NCI-H345 (cell line): ENCODE measurements around the gene KLF2.
"Not testable (repeated sequence)": the region's sequence is repeated elsewhere in the genome, so short reads cannot be mapped to it uniquely, and the experiment has no call there.

Experiments
- DNase-seq: peaks from one replicate; lab custom pipeline; 2025; lab: John Stamatoyannopoulos, UW

The KLF2 gene

DNA sequence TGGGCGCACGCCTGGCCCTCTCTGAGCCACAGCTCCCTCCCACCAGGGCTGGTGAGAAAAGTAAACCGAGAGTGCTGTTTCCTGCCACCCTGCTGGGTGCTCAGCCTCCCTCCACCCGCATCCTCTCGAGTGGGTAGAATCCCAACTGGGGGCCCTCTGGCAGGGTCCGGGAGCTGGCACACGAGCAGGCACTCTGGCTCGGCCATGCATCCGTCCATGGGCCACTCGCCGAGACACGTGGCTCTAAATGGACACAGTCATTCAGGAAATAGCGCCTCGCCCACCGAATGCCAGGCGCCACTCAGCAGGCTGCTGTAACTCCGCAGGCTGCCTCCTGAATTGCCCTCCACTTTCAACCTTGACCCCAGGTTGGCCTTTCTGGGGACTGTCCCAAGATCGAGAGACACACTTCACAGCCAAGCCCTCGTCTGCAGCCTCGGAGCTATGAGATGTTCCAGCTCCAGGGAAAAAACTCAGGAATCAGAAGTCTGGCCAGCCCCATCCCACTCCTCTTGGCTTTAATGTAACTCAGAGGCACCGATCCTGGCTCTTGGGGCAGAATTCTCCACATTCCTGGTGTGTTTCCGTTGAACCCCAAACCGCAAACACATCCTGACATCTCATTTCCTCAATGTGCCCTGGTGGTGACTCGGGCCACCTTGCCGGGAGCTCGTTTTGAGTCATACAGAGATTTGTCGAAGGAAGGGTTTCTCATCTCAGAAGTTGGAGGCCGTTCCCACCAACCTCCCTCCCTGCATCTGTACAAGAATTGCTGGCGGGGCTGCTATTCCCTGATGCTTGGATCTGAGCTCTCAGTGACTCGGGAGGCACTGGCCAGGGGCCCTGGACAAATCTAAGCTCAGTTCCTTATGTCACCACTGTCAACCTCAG, 14.1 kb downstream of the KLF2 start:
- no peak for DNase-seq

DNA sequence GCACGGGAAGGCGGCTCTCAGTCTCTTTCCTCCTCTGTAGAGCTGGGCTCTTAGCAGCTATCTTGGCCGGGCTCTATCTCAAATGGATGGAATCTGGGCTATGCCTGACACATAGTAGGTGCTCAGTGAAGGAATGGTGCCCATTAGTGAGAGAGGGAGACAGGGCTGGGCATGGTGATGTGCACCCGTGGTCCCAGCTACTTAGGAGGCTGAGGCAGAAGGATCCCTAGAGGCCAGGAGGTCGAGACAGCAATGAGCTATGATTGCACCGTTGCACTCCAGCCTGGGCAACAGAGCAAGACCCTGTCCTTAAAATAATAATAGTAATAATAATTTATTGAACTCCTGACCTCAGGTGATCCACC, 14.7 kb downstream of the KLF2 start:
- no peak for DNase-seq

DNA sequence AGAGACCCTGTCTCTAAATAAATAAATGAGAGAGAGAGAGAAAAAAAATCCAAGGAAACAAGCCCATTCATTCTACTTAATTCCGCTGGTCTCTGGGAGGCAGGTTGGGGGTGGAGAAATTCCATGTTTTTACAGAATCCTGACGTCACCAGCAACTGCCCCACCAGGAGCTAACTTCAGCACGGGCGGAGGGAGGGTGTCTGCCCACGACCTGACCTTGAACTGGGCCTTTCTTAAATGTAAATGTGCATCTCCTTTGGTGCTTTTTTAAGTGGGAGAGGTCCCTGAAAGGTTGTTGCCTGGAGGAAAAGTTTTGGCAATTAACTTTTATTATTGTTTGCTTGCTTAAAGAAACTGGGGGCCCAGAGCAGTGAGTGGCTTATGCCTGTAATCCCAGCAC, 15.5 kb downstream of the KLF2 start:
- DNase-seq: no peak

DNA sequence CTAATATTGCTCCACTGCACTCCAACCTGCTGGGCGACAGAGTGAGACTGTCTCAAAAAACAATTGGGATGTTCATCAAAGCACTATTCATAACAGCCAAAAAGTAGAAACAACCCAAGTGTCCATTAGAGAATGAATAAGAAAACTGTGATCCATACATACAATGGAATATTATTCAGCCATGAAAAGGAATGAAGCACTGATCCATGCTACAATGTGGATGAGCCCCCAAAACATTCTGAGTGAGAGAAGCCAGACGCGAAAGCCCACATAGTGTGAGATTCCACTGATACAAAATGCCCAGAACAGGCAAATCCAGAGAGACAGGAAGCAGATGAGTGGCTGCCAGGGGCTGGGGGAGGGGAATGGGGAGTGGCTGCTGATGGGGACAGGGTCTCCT, 16.0 kb downstream of the KLF2 start:
- no peak for DNase-seq

DNA sequence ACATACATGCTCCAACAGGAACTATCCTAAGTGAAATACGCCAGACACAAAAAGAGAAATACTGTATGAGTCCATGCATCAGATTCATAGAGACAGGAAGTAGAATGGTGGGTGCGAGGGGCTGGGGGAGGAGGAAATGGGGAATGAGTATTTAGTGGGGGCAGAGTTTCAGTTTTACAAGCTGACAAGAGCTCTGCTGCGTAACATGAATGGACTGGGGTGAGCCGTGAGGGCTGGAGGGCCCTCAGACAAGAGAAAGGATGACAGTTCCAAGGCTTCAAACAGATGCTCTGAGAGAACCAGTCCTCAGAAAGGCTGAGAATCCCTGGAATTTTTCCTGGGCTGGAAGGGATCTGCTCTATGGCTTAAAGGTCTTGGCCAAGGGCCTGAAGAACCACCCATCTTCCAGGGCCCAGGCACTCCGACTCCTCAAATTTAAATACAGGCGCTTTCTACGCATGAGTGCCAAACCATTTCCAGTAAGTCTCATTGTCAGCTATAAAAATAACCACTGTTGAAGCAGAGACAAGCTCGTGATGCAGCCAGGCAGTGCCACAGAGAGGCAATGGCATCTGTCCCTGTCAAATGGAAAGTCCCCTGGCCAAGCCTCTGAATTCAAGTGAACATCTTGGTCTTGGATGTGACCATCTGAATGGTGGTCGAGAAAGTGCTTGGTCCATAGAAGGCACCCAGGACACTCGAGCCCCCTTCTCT, 17.5 kb downstream of the KLF2 start:
- DNase-seq: no peak

DNA sequence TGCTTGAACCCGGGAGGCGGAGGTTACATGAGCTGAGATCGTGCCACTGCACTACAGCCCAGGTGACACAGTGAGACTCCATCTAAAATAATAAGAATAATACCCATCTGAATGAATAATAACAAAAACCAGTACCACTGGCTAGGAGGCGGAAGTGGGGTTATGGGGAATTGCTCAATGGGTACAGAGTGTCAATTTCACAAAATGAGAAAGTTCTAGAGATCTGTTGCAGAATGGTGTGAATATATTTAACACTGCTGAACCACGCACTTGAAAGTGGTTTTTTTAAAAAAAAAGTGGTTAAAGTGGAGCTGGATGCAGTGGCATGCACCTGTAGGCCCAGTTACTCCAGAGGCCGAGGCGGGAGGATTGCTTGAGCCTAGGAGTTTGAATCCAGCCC, 18.5 kb downstream of the KLF2 start:
- no peak for DNase-seq

DNA sequence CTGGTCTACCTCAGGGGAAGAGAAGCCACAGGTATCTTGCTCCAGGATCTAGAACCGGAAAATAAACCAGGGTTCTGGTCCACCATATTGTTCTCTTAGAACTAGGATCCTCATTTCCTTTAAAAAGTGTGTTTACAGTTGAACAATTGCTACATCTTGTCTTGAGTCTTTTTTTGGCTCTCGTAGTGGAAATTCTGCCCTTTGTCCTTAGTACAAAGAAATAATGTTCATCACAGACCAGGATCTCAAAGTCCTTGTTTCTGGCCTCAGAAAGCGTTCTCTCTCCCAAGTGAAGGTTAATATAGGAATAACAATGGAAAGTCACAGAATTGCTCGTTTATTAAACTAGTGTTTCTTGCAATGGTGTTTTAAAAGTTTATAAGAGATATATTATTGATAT, 20.8 kb downstream of the KLF2 start:
- no peak for DNase-seq

DNA sequence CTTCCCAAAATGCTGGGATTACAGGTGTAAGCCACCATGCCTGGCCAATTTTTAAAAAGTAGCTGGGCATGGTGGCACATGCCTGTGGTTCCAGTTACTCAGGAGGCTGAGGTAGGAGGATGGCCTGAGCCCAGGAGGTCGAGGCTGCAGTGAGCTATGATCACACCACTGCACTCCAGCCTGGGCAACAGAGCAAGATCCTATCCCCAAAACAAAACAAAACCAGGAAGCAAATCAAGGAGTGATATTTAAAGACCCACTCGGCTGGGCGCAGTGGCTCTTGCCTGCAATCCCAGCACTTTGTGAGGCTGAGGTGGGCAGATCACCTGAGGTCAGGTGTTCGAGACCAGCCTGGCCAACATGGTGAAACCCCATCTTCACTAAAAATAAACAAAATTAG, 22.5 kb downstream of the KLF2 start:
- DNase-seq: not testable (repeated sequence)

DNA sequence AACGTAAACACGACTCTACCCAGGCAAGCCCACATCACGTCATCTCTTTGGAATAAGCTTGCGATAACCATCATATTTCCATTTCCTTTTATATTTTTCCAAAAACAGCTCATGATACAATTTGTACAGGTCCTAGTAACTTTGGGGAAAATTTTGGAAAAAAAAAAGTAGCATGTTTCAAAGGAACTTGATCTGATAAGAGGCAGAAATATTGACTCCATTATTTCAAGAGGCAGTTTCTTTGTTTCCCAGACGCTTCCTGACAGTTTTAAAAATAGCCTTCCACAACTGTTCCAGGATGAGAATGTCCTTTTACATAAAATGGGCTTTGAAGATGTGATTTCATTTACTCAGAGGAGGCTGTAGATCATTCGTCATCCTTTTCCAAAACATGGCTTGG, 23.1 kb downstream of the KLF2 start:
- no peak for DNase-seq

DNA sequence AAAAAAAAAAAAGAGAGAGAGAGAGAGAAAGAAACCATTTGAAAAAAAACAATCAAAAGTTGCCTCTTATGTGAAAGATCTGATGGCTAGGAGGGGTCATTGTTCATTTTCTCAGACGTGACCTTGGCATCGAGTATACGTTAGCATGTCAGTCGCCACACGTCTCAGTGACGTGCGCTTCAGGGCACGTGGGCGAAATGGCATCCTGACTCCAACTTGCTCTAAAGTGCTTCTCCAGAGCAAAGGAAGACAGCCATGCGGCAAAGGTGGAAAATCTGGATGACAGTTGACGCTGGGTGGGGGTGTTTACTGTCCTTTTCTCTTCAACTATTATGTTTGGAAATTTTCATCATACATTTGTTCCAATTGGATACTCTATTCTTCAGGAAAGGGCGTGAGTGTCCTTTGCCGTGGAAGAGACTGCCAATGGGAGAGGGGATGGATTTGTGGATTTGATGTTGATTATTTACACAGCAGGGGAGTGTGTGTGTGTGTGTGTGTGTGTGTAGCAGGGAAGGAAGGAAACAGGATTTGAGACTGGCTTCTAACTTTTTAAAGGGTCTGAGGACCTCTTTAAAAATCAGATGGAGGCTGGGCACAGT, 25.0 kb downstream of the KLF2 start:
- no peak for DNase-seq

DNA sequence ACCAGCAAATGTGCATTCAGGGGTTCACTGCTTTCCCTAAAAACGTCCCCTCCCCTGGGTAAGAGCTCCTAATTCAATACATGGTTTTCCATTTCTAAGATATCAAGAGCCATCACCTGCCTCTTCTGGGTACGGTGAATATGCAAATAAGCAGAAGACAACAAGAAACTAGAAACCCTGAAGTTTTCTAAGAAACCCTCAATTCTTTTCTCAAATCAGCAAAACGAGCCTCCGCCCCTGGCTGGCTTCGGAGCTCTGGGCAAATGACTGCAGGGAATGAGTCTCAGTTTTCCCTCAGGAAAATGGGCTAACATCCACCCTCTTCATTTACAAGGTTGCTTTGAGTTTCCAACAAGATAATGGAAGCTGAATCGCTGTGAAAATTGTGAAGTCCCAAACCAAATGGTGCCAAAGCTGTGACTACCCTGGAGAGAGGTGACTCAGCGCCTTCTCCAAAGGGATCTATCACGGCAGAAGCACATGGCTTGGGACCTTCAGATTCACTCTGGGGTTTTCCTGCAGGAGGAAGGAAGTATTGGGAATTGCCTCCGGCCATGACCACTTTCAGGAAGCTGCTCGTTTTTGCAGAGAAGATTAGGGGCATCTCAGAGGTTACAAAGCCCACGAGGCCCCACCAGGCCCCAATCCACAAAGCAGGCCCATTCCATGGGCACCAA, 26.6 kb downstream of the KLF2 start:
- DNase-seq: no peak

DNA sequence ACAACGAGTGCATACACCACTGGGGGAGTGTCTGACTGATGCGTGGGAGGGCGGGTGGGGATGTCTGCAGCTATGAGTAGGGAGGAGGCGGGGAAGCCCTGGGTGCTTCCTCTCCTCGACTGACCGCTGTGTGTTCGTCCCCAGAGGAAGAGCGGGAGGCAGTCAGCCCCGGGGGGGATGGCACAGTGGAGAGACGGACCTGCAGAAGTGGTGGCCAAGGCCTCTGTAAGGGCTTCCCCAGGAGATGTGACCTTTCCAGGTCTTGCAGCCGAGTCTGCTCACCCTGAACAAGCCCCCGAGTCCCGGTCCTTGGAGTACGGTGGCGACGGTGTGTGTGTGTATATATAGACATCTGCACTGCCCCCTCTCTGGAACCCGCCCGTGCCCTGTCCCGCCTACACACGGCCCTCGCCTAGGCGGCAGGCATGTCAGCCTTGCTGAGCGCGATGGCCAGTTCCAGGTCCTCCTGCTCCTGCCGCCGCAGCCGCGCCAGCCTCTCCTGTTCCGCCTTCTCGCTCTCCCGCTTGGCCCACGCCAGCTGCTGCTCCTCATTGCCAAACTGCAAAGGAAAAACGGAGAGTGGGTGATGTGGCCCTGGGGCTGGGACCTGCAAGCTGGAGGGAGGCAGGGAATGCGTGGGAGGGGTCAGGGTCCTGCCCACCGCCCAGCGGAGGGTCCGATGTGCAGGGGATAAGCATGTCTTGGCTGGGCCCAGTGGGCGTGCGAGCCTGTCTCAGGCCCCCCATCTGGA, 30.8 kb downstream of the KLF2 start:
- DNase-seq: no peak

DNA sequence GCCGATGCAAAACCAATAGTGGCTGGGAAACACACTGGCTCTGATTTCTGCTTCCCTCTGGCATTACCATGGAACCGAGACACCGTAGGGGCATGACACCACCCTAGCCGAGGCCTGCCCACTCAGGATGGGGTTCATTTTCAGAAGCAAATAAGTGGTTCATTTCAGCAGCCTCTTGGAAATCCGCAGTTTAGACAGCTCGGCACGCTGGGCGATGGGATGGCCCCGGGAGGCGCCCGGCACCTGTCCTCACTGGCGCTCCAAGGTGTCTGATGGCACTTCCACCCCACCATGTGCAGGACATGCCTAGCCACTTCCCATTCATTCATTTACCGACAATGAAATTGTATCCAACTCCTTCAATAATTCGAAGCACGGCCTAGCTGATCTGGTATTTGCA, 33.8 kb downstream of the KLF2 start:
- no peak for DNase-seq

DNA sequence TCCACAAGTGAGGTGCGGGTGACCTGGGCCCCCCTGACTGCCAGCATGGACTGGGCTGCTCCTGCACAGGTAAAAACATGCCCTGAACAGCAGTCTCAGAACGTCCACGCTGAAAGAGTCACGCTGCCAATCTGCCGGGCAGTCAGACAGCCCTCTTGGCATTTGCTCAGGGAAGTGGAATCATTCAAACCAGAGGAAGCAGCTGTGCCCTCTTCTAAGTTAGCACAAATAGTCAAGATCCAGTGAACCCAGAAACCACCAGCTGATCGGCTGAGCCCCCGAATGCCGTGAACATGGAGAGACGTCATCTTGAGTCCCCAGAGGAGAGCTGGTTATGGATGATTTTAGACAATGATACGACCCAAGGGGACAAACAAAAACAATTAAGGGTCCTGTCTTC, 34.4 kb downstream of the KLF2 start:
- DNase-seq: no peak

DNA sequence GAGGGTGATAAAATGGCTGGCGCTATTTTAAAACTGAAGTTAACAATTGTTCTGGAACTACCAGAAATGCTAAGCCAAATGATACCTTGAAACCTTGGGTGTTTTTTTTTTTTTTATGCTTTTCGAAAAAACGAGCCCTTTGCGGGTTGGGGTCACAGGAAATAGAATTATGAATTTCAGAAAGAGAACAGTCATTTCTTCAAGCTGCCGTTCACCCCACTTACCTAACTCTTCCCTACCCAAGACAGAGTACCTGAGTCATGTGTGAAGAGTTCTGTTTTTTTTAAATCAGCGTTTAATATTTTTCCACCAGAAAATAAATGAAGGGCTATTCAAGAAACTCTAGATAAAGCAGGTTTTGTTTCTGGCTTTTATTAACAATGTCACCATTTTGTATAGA, 35.3 kb downstream of the KLF2 start:
- DNase-seq: no peak

DNA sequence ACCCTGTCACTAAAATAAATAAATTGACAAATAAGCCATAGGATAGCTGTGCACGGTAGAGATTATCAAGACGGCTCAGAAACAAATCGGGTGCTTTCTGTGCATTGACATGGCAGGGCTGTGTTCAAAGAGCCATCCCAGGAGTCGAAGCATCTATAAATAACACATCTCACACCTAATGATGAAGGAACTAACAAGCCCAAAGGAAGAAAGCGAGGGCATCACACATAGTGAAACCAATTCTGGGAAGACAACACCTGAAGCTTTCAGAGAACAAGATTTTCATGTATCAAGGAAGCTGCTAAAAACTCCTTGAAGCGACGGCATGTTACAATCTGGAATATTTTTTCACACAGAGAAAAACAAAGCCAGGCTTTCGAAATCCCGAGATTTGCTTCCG, 36.1 kb downstream of the KLF2 start:
- DNase-seq: no peak

DNA sequence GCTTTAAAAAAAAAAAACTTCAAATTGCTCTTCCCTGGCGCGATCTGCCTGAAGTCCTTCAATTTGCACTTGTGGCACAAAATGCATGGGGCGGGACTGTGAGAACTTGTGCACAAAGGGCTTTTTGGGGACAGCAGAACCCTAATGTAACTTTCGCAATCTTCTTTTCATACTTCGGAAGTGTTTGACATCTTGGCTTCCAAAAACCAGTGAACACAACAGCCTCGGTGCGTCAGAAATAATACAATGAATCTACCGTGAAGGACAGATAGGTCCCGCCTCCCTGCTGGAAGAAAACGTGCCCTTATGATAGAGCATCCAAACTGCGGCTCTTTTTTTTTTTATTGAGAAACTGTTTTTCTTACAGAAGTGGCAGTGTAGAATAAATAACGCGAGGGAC, 36.6 kb downstream of the KLF2 start:
- no peak for DNase-seq

DNA sequence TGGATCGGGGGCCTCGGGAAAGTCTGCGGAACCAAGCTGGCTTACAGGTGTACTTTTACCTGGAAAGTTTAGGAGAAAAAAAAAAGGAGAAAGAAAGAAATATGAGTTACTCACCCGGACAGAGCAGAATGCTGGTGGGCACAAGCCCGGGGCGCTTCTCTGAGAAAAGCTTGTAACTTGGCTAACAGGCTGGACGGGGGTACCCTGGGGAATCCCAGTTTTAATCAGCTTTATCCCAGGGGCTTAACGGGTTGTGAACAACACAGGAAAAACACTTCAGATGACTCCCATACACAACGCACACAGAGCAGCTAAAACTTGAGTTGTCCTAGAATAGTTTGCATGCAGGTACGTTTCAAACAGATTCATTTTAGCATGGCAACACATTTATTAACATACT, 37.3 kb downstream of the KLF2 start:
- no peak for DNase-seq

DNA sequence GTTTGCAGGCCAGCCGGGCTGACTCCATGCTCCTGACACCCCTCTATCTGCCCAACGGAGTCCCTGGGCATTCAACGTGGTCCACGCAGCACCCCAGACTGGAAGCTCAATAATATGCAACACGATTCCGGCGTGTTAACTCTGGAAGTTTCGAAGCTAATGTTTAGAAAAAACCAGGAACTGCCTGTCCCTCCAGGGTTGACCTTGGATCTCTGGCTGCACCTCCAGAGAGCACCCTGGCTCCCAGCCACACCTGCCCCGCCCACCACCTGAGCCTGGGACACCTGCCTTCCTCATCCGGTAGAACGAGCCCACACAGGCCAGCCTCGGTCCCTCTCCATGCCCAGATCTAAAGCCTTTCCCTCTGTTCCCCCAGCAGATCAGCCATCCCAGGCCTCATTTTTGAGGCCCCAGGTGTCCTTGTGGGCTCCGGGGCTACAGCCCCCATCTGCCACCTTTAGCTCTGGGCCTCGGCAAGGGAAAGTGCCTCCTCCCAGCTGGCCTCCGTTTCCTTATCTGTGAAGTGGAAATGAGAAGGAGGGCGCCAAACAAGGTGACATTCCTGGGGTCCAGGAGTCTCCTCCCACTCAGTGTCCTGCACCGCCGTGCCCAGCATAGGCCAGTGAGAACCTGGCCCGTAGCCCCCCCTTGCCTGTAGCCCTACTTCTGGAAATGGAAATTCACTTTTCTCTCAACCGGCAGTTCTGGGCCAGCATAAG, 38.7 kb downstream of the KLF2 start:
- peak; percentile 8 for DNase-seq

DNA sequence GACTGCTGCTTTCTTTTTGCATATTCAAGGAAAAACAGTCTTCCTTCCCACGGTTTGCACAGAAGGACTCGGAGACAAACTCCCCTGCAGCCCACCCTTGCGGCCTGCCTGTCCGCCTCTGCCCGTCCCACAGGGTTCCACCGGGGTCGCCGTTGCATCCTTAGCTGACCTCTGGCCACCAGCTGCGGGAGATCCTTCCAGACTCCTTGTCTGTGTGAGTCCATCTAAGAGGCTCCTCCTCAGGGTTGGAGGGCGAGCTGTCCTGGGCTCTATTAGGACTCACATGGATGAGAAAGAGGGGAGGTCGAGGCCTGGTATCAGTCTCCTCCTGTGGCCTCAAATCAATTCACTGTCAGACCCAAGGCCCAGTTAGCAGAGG, 39.2 kb downstream of the KLF2 start:
- no peak for DNase-seq

DNA sequence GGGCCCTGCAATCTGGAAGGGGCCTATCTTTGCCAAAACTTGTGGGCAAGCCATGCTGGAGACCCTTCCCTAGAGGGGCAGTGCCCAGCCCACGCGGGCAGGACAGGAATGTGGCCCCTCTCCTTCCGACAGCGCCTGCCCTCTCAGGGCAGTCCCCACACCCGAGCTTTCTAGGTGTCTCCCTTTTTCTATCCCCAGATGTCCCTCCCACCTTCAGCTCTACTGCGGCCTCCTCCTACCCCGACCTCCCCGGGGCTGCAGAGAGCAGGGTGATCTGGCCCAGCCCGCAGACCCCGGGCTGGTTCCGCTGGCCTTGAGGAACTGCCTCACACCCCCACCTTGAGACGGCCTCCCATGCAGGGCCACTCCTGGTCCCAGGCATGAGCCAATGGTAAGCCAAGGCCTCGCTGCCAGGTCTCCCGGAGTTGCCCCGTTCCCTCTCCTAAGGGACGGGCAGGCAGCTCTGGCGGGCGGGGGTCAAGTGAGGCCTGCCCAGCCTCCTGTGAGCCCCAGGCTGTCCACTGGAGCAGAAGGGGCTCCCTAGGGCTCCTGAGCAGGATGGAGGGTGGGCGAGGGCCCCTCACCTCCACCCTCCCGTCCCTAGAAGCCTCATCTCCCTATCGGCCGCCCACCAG, 39.7 kb downstream of the KLF2 start:
- no peak for DNase-seq
